Natural killer cell (primary cell): ENCODE measurements around the gene SAMD8. TPM values are rescaled to one million over a fixed set of nuclear protein-coding genes. Genes with fewer than 3 reads are reported as not detected.
"Not testable (repeated sequence)": the region's sequence is repeated elsewhere in the genome, so short reads cannot be mapped to it uniquely, and the experiment has no call there.

Experiments
- ATAC-seq, 3 donors: fragments of 150-1000 bp in 2 of 3; fragments of 200-7000 bp in 1 of 3; cut with Tn5 transposase; 1 replicate in 1 of 3; 2 replicates in 2 of 3; pipeline ENCODE4 v1.10.0; 2021; ENCODE audit warnings: mild to moderate bottlenecking in 2 of 3, moderate library complexity in 2 of 3
- DNase-seq, 2 donors: peaks; one replicate each; pipeline versions ENCODE4 v3.0.0 to v3.0.0-alpha.2; 2013 to 2021; ENCODE audit warnings: mixed read lengths in 1 of 2
- H3K27ac ChIP-seq: one replicate; pipeline ENCODE4 v1.5.1; 2013; ENCODE audit warnings: mild to moderate bottlenecking, low read length
- H3K27me3 ChIP-seq: one replicate; pipeline ENCODE4 v1.6.1; 2013; ENCODE audit warnings: low read length; ENCODE audit not compliant: control insufficient read depth, insufficient read depth
- H3K36me3 ChIP-seq: one replicate; pipeline ENCODE4 v1.6.1; 2013; ENCODE audit warnings: low read length; ENCODE audit not compliant: control insufficient read depth, insufficient read depth
- H3K4me1 ChIP-seq: one replicate; pipeline ENCODE4 v1.6.1; 2013; ENCODE audit warnings: low read length; ENCODE audit not compliant: control insufficient read depth, insufficient read depth
- H3K4me3 ChIP-seq: one replicate; pipeline ENCODE4 v1.5.1; 2013; ENCODE audit warnings: low read length
- H3K9me3 ChIP-seq: one replicate; pipeline ENCODE4 v1.6.1; 2013; ENCODE audit warnings: low read length; ENCODE audit not compliant: control insufficient read depth, insufficient read depth
- H3K27ac Mint-ChIP-seq, 2 donors: one replicate each; pipeline ENCODE4 v1.8.0; 2022; ENCODE audit warnings: mild to moderate bottlenecking in 2 of 2, mixed read lengths in 2 of 2, moderate library complexity in 1 of 2
- H3K27me3 Mint-ChIP-seq, 2 donors: one replicate each; pipeline ENCODE4 v1.8.0; 2022; ENCODE audit warnings: low read depth in 2 of 2, mixed read lengths in 2 of 2
- H3K36me3 Mint-ChIP-seq: one replicate; pipeline ENCODE4 v1.8.0; 2022; ENCODE audit warnings: mixed read lengths
- H3K4me1 Mint-ChIP-seq, 2 donors: one replicate each; pipeline ENCODE4 v1.8.0; 2022; ENCODE audit warnings: mixed read lengths in 2 of 2
- H3K4me3 Mint-ChIP-seq: one replicate; pipeline ENCODE4 v1.8.0; 2022; ENCODE audit warnings: mild to moderate bottlenecking, moderate library complexity, mixed read lengths
- H3K9me3 Mint-ChIP-seq, 2 donors: one replicate each; pipeline ENCODE4 v1.8.0; 2022; ENCODE audit warnings: mixed read lengths in 2 of 2
- WGBS: methylation state at CpG from one replicate; pipeline ENCODE4 v1.1.7; 2013; ENCODE audit warnings: missing lambda C conversion rate; ENCODE audit not compliant: insufficient coverage; 5-methylcytosine and 5-hydroxymethylcytosine counted together
- intact Hi-C: fragments of 100-400 bp; cut with micrococcal nuclease; formaldehyde crosslinking; loops from one replicate; pipeline ENCODE4 v1.14.2; 2022
- total RNA-seq, 4 donors: library from RNA; stranded (reverse); fragments of 120-200 nt in 1 of 4; gene quantifications; one replicate each; pipeline versions ENCODE4 v1.2.3 to v1.2.4, GENCODE V29; 2013 to 2022
- TF ChIP-seq, protein P1 (sequence below): fragments of 200-600 bp; IDR thresholded peaks from one replicate; pipeline ENCODE4 v1.8.0; 2022; ENCODE audit warnings: antibody characterized with exemption

The SAMD8 gene
- total RNA-seq, 3 donors from 2014 or later (not counting 1 experiment from before 2014, with no cell fraction given) = 26.6 to 30.9 (median 29.6) TPM

DNA sequence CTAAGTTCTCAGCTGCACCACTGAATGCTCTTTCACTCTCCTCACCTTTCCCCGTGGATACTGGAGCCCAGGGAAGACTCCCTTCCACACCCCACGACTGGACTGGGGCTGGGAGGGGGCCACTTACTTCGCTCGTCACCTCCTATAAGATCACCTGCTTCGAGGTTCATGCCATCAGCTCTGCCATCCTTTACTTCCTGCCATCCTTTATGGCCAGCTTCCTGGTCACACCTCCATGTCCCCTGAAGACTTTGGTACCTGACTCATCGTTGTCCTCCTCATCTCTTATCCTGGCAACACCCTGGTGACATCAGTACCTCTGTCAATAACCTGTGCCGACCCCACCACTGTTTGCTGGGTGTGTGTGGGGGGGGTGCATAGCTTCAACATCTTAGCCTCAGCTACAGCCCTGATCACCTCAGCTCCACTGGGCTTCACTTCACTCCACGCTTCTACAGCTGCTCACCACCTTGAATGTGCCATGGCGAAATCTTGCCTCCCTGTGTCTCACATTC is 90.4 kb downstream of the SAMD8 start:
- H3K27ac Mint-ChIP-seq = no peak overlapping the region
- WGBS = 87% methylated on average over 8 of the region's 9 CpGs
- TF ChIP-seq, protein P1, sequence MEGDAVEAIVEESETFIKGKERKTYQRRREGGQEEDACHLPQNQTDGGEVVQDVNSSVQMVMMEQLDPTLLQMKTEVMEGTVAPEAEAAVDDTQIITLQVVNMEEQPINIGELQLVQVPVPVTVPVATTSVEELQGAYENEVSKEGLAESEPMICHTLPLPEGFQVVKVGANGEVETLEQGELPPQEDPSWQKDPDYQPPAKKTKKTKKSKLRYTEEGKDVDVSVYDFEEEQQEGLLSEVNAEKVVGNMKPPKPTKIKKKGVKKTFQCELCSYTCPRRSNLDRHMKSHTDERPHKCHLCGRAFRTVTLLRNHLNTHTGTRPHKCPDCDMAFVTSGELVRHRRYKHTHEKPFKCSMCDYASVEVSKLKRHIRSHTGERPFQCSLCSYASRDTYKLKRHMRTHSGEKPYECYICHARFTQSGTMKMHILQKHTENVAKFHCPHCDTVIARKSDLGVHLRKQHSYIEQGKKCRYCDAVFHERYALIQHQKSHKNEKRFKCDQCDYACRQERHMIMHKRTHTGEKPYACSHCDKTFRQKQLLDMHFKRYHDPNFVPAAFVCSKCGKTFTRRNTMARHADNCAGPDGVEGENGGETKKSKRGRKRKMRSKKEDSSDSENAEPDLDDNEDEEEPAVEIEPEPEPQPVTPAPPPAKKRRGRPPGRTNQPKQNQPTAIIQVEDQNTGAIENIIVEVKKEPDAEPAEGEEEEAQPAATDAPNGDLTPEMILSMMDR = no peak
- intact Hi-C loops = no loop called here
- H3K4me3 Mint-ChIP-seq = no peak overlapping the region
- ATAC-seq (no peak), DNase-seq (no peak)
- Histone ChIP-seq H3K4me3 (no peak overlapping the region), H3K36me3 (no peaks in the 10 kb centered on the region), H3K4me1 (no peaks in the 10 kb centered on the region), H3K9me3 (no peaks in the 10 kb centered on the region), H3K27me3 (no peaks in the 10 kb centered on the region), H3K27ac (no peak overlapping the region)
- peaks cover 0 to 7% of the 10 kb centered on the region in 2 donors for H3K4me1 Mint-ChIP-seq
- no peaks in the 10 kb centered on the region for H3K27me3 Mint-ChIP-seq
- no peaks in the 10 kb centered on the region for H3K9me3 Mint-ChIP-seq
- H3K36me3 Mint-ChIP-seq = no peaks in the 10 kb centered on the region

GRCh38 chr10:75202321-75203045 is 91.0 kb downstream of the SAMD8 start:
- Histone ChIP-seq H3K4me3 (no peak overlapping the region), H3K27me3 (no peaks in the 10 kb centered on the region), H3K36me3 (no peaks in the 10 kb centered on the region), H3K9me3 (no peaks in the 10 kb centered on the region), H3K4me1 (no peaks in the 10 kb centered on the region), H3K27ac (no peak overlapping the region)
- no peak for DNase-seq
- peaks cover 0 to 7% of the 10 kb centered on the region in 2 donors for H3K4me1 Mint-ChIP-seq
- H3K27ac Mint-ChIP-seq = no peak overlapping the region
- H3K9me3 Mint-ChIP-seq = no peaks in the 10 kb centered on the region
- TF ChIP-seq, protein P1 = no peak
- H3K36me3 Mint-ChIP-seq = no peaks in the 10 kb centered on the region
- no peak overlapping the region for H3K4me3 Mint-ChIP-seq
- H3K27me3 Mint-ChIP-seq = no peaks in the 10 kb centered on the region
- WGBS = 82% methylated on average over 1 of the region's 1 CpG
- ATAC-seq = no peak
- intact Hi-C loops = no loop called here

DNA sequence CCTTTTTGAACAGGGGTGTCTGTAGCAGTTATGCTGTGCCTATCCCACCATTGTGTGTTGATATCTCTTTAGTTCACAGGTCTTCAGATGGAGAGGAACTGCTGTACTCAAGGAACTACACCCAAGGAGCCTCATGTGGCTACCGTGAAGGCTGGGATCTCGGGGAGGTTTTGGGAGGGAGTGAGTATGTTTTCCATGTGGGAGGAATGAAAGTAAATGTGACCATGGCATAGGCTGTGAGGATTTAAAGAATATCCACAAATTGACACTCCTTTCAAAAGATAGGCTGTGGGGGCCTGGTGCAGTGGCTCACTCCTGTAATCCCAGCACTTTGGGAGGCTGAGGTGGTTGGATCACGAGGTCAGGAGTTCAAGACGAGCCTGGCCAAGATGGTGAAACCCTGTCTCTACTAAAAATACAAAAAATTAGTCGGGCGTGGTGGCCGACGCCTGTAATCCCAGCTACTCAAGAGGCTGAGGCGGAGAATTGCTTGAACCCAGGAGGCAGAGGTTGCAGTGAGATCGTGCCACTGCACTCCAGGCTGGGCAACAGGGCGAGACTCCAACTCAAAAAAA is 91.7 kb downstream of the SAMD8 start:
- 97% methylated on average over 10 of the region's 11 CpGs for WGBS
- H3K9me3 ChIP-seq, H3K27ac ChIP-seq, H3K4me1 ChIP-seq, H3K9me3 Mint-ChIP-seq, H3K4me3 Mint-ChIP-seq, H3K4me3 ChIP-seq, H3K27me3 ChIP-seq, H3K36me3 Mint-ChIP-seq, DNase-seq, H3K4me1 Mint-ChIP-seq, intact Hi-C loops, ATAC-seq, H3K27me3 Mint-ChIP-seq, H3K36me3 ChIP-seq, H3K27ac Mint-ChIP-seq: not testable (repeated sequence)

DNA sequence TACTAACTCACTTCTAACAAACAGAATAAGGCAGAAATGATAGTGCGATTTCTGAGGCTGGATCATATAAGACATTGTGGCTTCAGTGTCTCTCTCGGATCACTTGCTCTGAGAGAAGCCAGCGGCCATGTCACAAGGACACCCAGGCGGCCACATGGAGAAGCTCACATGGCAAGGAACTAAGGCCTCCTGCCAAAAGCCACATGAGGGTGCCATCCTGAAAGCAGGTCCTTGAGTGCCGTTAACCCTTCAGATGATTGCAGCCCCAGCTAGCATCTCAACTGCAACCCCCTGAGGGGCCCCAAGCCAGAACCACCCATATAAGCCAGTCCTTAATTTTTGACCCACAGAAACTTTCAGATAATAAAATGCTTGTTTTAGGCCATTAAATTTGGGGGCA is 92.3 kb downstream of the SAMD8 start:
- H3K36me3 ChIP-seq = no peaks in the 10 kb centered on the region

More for the DNA sequence above, 92.3 kb downstream of the SAMD8 start:
- 95% methylated on average over 5 of the region's 5 CpGs for WGBS
- no peak for DNase-seq
- H3K27ac Mint-ChIP-seq = no peak overlapping the region
- H3K4me1 Mint-ChIP-seq = peaks cover 0 to 7% of the 10 kb centered on the region in 2 donors
- no peak overlapping the region for H3K4me3 Mint-ChIP-seq
- H3K9me3 ChIP-seq = no peaks in the 10 kb centered on the region
- no peak for ATAC-seq
- no peak overlapping the region for H3K27ac ChIP-seq
- H3K27me3 ChIP-seq = no peaks in the 10 kb centered on the region
- H3K4me1 ChIP-seq = no peaks in the 10 kb centered on the region
- H3K4me3 ChIP-seq = no peak overlapping the region
- H3K9me3 Mint-ChIP-seq = no peaks in the 10 kb centered on the region
- intact Hi-C loops = no loop called here
- H3K27me3 Mint-ChIP-seq = no peaks in the 10 kb centered on the region
- TF ChIP-seq, protein P1 = no peak
- no peaks in the 10 kb centered on the region for H3K36me3 Mint-ChIP-seq
